ENCODE results near the gene HIRA.
"Not testable (repeated sequence)": the region's sequence is repeated elsewhere in the genome, so short reads cannot be mapped to it uniquely, and the experiment has no call there.

Gene HIRA

DNA sequence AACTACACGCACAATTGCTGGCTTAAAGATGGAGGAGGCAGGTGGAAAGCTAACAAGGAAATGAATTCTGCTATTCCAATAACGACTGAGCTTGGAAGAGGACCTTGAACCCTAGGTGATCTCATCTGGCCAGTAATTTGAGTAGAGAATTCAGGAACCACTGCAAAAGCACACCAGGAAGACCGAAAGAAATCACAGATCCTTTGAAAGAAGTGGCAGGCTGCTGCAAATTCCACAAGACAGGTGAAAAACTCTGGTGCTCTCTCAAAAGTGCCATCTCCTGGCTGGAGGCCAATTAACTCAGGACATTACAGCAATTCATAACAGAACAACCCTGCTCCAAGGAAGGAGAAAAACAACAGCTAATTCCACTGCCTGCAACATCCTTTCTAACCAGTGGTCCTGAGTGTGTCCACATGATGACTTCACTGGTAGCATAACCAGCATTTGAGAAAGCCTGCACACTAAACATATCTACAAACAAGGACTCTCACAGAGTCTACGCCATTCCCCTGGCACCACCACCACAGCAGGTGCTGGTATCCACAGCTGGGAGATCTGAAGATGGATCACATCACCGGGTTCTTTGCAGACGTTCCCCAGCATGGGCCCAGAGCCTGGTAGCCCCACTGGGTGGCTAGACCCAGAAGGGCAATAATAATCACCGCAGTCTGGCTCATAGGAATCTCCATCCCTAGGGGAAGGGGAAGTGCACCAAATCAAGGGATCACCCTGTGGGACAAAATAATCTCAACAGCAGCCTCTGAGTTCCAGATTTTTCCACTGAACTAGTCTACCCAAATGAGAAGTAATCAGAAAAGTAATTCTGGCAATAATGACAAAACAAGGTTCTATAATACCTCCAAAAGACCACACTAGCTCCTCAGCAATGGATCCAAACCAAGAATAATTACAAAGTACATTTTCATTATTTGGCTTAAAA lies 95.1 kb downstream of the HIRA start:
- DNase-seq (ENCODE audit: extremely low read depth, low read depth): no peak
- no peak overlapping the region for H3K4me3 ChIP-seq (replicated peaks; ENCODE audit: low read depth, low read length)
- TF ChIP-seq, protein P1, sequence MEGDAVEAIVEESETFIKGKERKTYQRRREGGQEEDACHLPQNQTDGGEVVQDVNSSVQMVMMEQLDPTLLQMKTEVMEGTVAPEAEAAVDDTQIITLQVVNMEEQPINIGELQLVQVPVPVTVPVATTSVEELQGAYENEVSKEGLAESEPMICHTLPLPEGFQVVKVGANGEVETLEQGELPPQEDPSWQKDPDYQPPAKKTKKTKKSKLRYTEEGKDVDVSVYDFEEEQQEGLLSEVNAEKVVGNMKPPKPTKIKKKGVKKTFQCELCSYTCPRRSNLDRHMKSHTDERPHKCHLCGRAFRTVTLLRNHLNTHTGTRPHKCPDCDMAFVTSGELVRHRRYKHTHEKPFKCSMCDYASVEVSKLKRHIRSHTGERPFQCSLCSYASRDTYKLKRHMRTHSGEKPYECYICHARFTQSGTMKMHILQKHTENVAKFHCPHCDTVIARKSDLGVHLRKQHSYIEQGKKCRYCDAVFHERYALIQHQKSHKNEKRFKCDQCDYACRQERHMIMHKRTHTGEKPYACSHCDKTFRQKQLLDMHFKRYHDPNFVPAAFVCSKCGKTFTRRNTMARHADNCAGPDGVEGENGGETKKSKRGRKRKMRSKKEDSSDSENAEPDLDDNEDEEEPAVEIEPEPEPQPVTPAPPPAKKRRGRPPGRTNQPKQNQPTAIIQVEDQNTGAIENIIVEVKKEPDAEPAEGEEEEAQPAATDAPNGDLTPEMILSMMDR (IDR thresholded peaks at IDR 0.05; ENCODE audit: low read depth, low read length, missing control alignments): no peak

DNA sequence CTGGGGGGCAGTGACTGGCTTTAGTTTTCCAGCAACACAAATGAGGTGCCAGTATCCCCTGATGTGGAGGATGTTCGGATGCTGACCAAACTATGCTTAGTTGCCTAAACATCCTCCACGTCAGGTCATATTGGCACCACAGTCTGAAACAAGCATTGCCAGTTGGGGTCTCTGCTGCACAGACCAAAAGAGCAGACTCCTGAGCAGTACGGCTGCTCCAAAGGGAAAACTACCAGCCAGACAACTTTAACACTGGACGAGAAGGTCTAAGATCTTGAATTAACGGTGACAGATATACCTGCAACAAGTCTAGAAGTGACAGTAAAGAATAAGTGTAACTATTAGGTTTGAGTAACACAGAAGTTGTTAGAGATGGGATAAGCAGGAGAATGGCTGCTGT lies 99.6 kb downstream of the HIRA start:
- H3K4me3 ChIP-seq (replicated peaks; ENCODE audit: low read depth, low read length): no peak overlapping the region
- TF ChIP-seq, protein P1 (IDR thresholded peaks at IDR 0.05; ENCODE audit: low read depth, low read length, missing control alignments): no peak
- no peak for DNase-seq (ENCODE audit: extremely low read depth, low read depth)

DNA sequence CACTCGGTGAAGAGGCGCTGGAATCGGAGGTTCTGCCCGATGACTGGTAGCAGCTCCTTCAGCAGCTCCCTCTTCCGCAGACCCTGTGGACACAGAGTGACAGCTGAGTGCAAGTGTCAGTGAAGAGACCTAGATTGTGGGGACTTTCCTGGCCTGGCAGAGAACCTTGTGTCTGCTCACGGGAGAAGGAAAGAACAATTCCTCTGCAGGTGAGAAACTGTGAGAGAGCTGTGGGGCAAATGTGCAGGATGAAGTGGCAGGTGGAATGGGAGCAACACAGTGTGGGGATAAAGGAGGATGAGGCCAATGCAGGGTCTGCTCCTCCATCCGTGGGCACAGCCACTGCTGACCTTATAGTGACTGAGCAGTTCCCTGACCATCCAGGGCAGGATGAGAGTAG lies 100.1 kb downstream of the HIRA start:
- no peak for DNase-seq (ENCODE audit: extremely low read depth, low read depth)
- TF ChIP-seq, protein P1 (IDR thresholded peaks at IDR 0.05; ENCODE audit: low read depth, low read length, missing control alignments): no peak
- no peak overlapping the region for H3K4me3 ChIP-seq (replicated peaks; ENCODE audit: low read depth, low read length)

DNA sequence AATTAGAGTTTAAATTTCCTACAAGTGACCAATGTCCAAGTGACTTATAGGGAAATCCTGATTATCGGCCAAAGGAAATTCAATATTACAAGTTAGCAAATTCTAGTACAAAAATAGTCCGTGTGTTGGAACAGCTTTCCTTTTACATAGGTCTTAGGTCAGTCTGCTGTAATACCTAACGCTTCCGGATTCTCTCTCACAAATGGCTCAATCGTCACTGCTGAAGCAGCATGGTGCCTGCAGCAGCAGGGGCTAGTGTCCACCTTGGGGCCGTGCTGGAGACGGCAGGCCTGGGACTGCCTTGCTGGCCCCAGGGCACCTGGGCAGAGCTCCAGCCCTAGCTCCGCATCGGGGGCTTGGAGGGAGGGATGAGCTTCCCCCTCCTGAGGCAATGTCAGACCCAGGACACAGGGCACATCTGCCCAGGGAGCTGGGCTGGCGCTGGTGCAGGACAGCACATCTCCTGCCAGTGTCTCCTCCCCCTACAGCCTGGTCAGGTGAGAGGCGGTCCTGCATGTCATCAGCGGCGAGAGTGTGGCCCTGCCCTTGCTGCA lies 100.6 kb downstream of the HIRA start:
- TF ChIP-seq, protein P1 (IDR thresholded peaks at IDR 0.05; ENCODE audit: low read depth, low read length, missing control alignments): no peak
- no peak overlapping the region for H3K4me3 ChIP-seq (replicated peaks; ENCODE audit: low read depth, low read length)
- no peak for DNase-seq (ENCODE audit: extremely low read depth, low read depth)

DNA sequence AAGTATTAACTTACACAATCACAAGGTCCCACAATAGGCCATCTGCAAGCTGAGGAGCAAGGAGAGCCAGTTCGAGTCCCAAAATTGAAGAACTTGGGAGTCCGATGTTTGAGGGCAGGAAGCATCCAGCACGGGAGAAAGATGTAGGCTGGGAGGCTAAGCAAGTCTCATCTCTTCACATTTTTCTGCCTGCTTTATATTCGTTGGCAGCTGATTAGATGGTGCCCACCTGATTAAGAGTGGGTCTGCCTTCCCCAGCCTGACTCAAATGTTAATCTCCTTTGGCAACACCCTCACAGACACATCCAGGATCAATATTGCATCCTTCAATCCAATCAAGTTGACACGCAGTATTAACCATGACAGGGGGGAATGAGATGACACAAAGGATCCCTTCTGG lies 101.3 kb downstream of the HIRA start:
- H3K4me3 ChIP-seq (replicated peaks; ENCODE audit: low read depth, low read length): not testable (repeated sequence)

DNA sequence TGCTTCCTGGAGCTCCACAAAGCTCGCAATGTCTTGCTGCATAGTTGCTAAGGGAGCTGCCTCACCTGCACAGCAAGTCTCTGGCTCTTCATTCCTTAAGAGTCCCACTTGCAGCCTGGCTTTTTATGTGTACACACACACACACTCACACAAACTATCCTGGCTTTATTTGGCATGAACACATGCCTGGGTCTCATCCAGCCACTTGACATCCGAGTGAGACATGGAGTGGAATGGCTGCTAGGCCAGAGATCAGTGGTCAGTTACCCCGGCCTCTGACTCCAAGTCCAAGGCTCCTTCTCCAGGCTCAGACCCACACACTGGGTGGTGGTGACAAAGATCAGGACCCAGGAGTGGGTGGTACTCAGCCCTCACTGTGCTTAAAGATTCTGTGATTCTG lies 102.1 kb downstream of the HIRA start:
- no peak for DNase-seq (ENCODE audit: extremely low read depth, low read depth)
- H3K4me3 ChIP-seq (replicated peaks; ENCODE audit: low read depth, low read length): no peak overlapping the region
- TF ChIP-seq, protein P1 (IDR thresholded peaks at IDR 0.05; ENCODE audit: low read depth, low read length, missing control alignments): no peak

More for the DNA sequence above, 101.3 kb downstream of the HIRA start:
- DNase-seq (ENCODE audit: extremely low read depth, low read depth): not testable (repeated sequence)

DNA sequence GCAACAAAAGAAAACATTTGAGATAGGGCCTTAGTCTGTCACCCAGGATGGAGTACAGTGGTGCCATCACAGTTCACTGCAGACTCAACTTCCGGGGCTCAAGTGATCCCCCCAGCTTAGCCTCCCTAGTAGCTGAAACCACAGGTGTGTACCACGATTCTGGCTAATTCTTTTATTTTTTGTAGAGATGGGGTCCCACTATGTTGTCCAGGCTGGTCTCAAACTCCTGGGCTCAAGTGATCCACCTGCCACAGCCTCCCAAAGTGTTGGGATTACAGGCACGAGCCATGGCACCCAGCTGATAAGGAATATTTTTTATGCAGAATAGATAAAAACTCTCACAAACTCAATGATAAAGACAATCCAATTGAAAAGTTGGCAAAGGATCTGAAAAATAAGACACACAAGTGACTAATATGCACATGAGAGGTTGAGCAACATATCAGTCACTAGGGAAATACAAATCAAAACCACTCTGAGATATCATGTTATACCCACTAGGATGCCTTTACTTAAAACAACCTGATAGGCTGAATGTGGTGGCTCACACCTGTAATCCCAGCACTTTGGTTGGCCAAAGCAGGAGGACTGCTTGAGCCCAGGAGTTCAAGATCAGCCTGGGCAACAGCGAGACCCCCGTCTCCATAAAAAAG lies 106.1 kb downstream of the HIRA start:
- TF ChIP-seq, protein P1 (IDR thresholded peaks at IDR 0.05; ENCODE audit: low read depth, low read length, missing control alignments): no peak
- H3K4me3 ChIP-seq (replicated peaks; ENCODE audit: low read depth, low read length): no peak overlapping the region
- no peak for DNase-seq (ENCODE audit: extremely low read depth, low read depth)

DNA sequence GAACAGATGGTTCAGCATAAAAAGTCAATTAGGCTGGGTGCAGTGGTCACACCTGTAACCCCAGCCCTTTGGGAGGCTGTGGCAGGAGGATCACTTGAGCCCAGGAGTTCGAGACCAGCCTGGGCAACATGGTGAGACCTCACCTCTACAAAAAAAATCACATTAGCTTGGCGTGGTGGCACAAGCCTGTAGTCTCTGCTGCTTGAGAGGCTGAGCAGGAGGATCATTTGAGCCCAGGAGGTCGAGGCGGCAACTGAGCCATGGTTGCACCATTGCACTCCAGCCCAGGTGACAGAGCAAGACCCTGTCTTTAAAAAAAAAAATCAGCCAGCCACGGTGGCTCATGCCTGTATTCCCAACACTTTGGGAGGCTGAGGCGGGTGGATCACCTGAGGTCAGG lies 108.1 kb downstream of the HIRA start:
- not testable (repeated sequence) for H3K4me3 ChIP-seq (replicated peaks; ENCODE audit: low read depth, low read length); DNase-seq (ENCODE audit: extremely low read depth, low read depth)

All from HFF-Myc (cell line).